SK-N-SH (cell line): ENCODE measurements around the gene FZD7. TPM values are rescaled to one million over a fixed set of nuclear protein-coding genes. Genes with fewer than 3 reads are reported as not detected.

Source experiments
- CTCF ChIA-PET: fragments of 300-600, 350-600 bp; formaldehyde crosslinking; extraction: SDS; loops from one replicate; lab custom pipeline; 2021; lab: Yijun Ruan, JAX
- POLR2A ChIA-PET: fragments of 350-600 bp; sonication (Branson Sonifier 250); formaldehyde crosslinking; extraction: SDS; loops from one replicate; lab custom pipeline; 2020; ENCODE audit warnings: antibody characterized with exemption, inconsistent platforms; lab: Yijun Ruan, JAX
- DNase-seq: peaks from one replicate; pipeline ENCODE4 v3.0.0; 2012
- H2AFZ ChIP-seq: fragments of 200-600 bp; sonication (generic); 2 replicates; pipeline ENCODE4 v1.8.1; 2016; ENCODE audit warnings: antibody characterized with exemption, mild to moderate bottlenecking, low read depth
- H3F3A ChIP-seq: fragments of 200-600 bp; sonication (generic); replicated peaks from 2 replicates; pipeline ENCODE3; 2016; ENCODE audit warnings: antibody characterized with exemption, mild to moderate bottlenecking; ENCODE audit not compliant: insufficient read depth
- H3K27ac ChIP-seq, 2 experiments: fragments of 200-500 bp in 1 of 2; fragments of 200-600 bp in 1 of 2; sonication (Bioruptor generic) in 1 of 2; sonication (generic), shearing (Covaris generic) in 1 of 2; 2 replicates each; pipeline versions ENCODE4 v1.5.1 to v1.6.1; 2014 to 2016; ENCODE audit warnings: low read depth in 2 of 2, inconsistent platforms in 1 of 2, low read length in 1 of 2, mild to moderate bottlenecking in 1 of 2, mixed read lengths in 1 of 2
- H3K27me3 ChIP-seq: fragments of 200-600 bp; sonication (generic), shearing (Covaris generic); 2 replicates; pipeline ENCODE4 v1.6.1; 2016; ENCODE audit warnings: mixed run types; ENCODE audit not compliant: insufficient read depth
- H3K36me3 ChIP-seq, 2 experiments: fragments of 200-500 bp in 1 of 2; fragments of 200-600 bp in 1 of 2; sonication (Bioruptor generic) in 1 of 2; sonication (generic) in 1 of 2; replicated peaks in 1 of 2; 2 replicates each; pipeline versions ENCODE3 to v1.5.1; 2014 to 2016; ENCODE audit warnings: low read length in 1 of 2, mild to moderate bottlenecking in 1 of 2; ENCODE audit not compliant: insufficient read depth in 2 of 2, control insufficient read depth in 1 of 2
- H3K4me1 ChIP-seq, 2 experiments: fragments of 200-500 bp in 1 of 2; fragments of 200-600 bp in 1 of 2; sonication (Bioruptor generic) in 1 of 2; sonication (generic), shearing (Covaris generic) in 1 of 2; 2 replicates each; pipeline versions ENCODE4 v1.5.1 to v1.6.1; 2014 to 2016; ENCODE audit warnings: low read depth in 1 of 2, low read length in 1 of 2, mixed run types in 1 of 2; ENCODE audit not compliant: insufficient read depth in 2 of 2, control insufficient read depth in 1 of 2
- H3K4me2 ChIP-seq: fragments of 200-600 bp; sonication (generic), shearing (Covaris generic); 2 replicates; pipeline ENCODE4 v1.6.1; 2017; ENCODE audit warnings: mixed run types
- H3K4me3 ChIP-seq, 2 experiments: fragments of 200-500 bp in 1 of 2; fragments of 200-600 bp in 1 of 2; sonication (Bioruptor generic) in 1 of 2; sonication (generic), shearing (Covaris generic) in 1 of 2; 2 replicates each; pipeline versions ENCODE4 v1.5.1 to v1.8.1; 2014 to 2016; ENCODE audit warnings: low read depth in 2 of 2, inconsistent platforms in 1 of 2, low read length in 1 of 2, mild to moderate bottlenecking in 1 of 2, mixed read lengths in 1 of 2, moderate library complexity in 1 of 2
- H3K79me2 ChIP-seq: fragments of 200-600 bp; sonication (generic); 2 replicates; pipeline ENCODE4 v1.8.1; 2017; ENCODE audit warnings: mild to moderate bottlenecking; ENCODE audit not compliant: insufficient read depth
- H3K9ac ChIP-seq: fragments of 200-600 bp; sonication (generic); 2 replicates; pipeline ENCODE4 v1.6.1; 2017; ENCODE audit warnings: mixed run types
- H3K9me2 ChIP-seq: fragments of 200-600 bp; sonication (generic); 2 replicates; pipeline ENCODE4 v1.6.1; 2017; ENCODE audit warnings: mixed run types
- H3K9me3 ChIP-seq: fragments of 200-600 bp; sonication (generic); 2 replicates; pipeline ENCODE4 v1.6.1; 2017; ENCODE audit warnings: mixed run types, mild to moderate bottlenecking, moderate library complexity
- H4K20me1 ChIP-seq: fragments of 200-600 bp; sonication (generic); 2 replicates; pipeline ENCODE4 v1.6.1; 2017; ENCODE audit warnings: mild to moderate bottlenecking, mixed run types; ENCODE audit not compliant: insufficient read depth
- CHD2 ChIP-seq: fragments of 150-350 bp; IDR thresholded peaks from 2 replicates; pipeline ENCODE4 v1.6.1; 2018; ENCODE audit warnings: low read length; ENCODE audit not compliant: partially characterized antibody
- CTCF ChIP-seq: fragments of 200-600 bp; sonication (generic); IDR thresholded peaks from 2 replicates; pipeline ENCODE4 v1.6.1; 2017; ENCODE audit warnings: antibody characterized with exemption, mild to moderate bottlenecking, moderate library complexity
- ELF1 ChIP-seq: IDR thresholded peaks from 2 replicates; pipeline ENCODE4 v1.4.0; 2012
- EP300 ChIP-seq, 2 experiments: IDR thresholded peaks; 2 replicates each; pipeline versions ENCODE4 v1.4.0 to v1.6.1; 2012; ENCODE audit warnings: borderline replicate concordance in 1 of 2, low read depth in 1 of 2, low read length in 1 of 2
- EZH2phosphoT487 ChIP-seq: fragments of 200-600 bp; sonication (generic); IDR thresholded peaks from 2 replicates; pipeline ENCODE4 v1.6.1; 2017; ENCODE audit warnings: low read depth, mixed run types, mild to moderate bottlenecking, antibody characterized with exemption, moderate library complexity, borderline replicate concordance
- FOSL2 ChIP-seq: IDR thresholded peaks from 2 replicates; pipeline ENCODE4 v1.4.0; 2012; ENCODE audit warnings: low read depth, mild to moderate bottlenecking, moderate library complexity, borderline replicate concordance
- FOXJ3 ChIP-seq: sonication (generic); formaldehyde crosslinking; IDR thresholded peaks from 2 replicates; pipeline ENCODE4 v1.5.1; 2020; ENCODE audit warnings: mild to moderate bottlenecking, missing genetic modification reagents
- GABPA ChIP-seq: IDR thresholded peaks from 2 replicates; pipeline ENCODE4 v1.4.0; 2012; ENCODE audit warnings: low read depth, mild to moderate bottlenecking
- GATA2 ChIP-seq: sonication (generic); formaldehyde crosslinking; IDR thresholded peaks from 2 replicates; pipeline ENCODE4 v1.5.0; 2020; ENCODE audit warnings: mild to moderate bottlenecking, missing genetic modification reagents
- JUND ChIP-seq: IDR thresholded peaks from 2 replicates; pipeline ENCODE4 v1.4.0; 2012
- MXI1 ChIP-seq: IDR thresholded peaks from 2 replicates; pipeline ENCODE4 v1.6.1; 2012; ENCODE audit warnings: mild to moderate bottlenecking, low read depth, low read length, improper control_type of control experiment
- NRF1 ChIP-seq: IDR thresholded peaks from 2 replicates; pipeline ENCODE4 v1.6.1; 2012; ENCODE audit warnings: low read depth, mild to moderate bottlenecking, low read length
- PBX3 ChIP-seq: IDR thresholded peaks from 2 replicates; pipeline ENCODE4; 2012
- RAD21 ChIP-seq: IDR thresholded peaks from 2 replicates; pipeline ENCODE4 v1.6.1; 2012; ENCODE audit warnings: mild to moderate bottlenecking, low read length
- RCOR1 ChIP-seq: fragments of 150-350 bp; IDR thresholded peaks from 2 replicates; pipeline ENCODE4 v1.6.1; 2017; ENCODE audit warnings: antibody characterized with exemption, low read length
- REST ChIP-seq: IDR thresholded peaks from 2 replicates; pipeline ENCODE4 v1.6.1; 2012; ENCODE audit warnings: mild to moderate bottlenecking, low read depth, low read length, moderate library complexity
- RFX5 ChIP-seq: IDR thresholded peaks from 2 replicates; pipeline ENCODE4 v1.6.1; 2012; ENCODE audit warnings: mild to moderate bottlenecking, improper control_type of control experiment, low read length
- RXRA ChIP-seq: IDR thresholded peaks from 2 replicates; pipeline ENCODE4 v1.4.0; 2012; ENCODE audit warnings: low read depth, mild to moderate bottlenecking, borderline replicate concordance
- SMC3 ChIP-seq: IDR thresholded peaks from 2 replicates; pipeline ENCODE4 v1.6.1; 2012; ENCODE audit warnings: low read depth, low read length, improper control_type of control experiment
- TAF1 ChIP-seq: IDR thresholded peaks from 2 replicates; pipeline ENCODE4 v1.6.1; 2012; ENCODE audit warnings: low read depth, mild to moderate bottlenecking, low read length, moderate library complexity, borderline replicate concordance
- TCF12 ChIP-seq: IDR thresholded peaks from 2 replicates; pipeline ENCODE4 v1.4.0; 2012
- TEAD4 ChIP-seq: IDR thresholded peaks from 2 replicates; pipeline ENCODE4 v1.4.0; 2012; ENCODE audit warnings: mild to moderate bottlenecking, borderline replicate concordance; ENCODE audit not compliant: insufficient read depth
- YY1 ChIP-seq: IDR thresholded peaks from 2 replicates; pipeline ENCODE4 v1.4.0; 2012; ENCODE audit warnings: low read depth, mild to moderate bottlenecking
- WGBS: methylation state at CpG from one replicate; pipeline ENCODE4 v1.1.6; 2017; ENCODE audit warnings: low lambda C conversion rate; 5-methylcytosine and 5-hydroxymethylcytosine counted together
- polyA plus RNA-seq, 3 experiments: library from polyadenylated mRNA; depleted of rRNA; stranded (reverse); fragments of >200 nt; gene quantifications; 2 replicates each; pipeline ENCODE4 v1.2.3, GENCODE V29; 2012

The FZD7 gene
- polyA plus RNA-seq, 1 of the 3 experiments (the other 2 are of a cell fraction), result 19.7 TPM

GRCh38 chr2:202064881-202065230, 31.2 kb downstream of the FZD7 start (continued):
- TF ChIP-seq PBX3 (no peak), EP300 (IDR thresholded peaks at IDR 0.05; ENCODE audit: borderline replicate concordance in 1 of 2, low read depth in 1 of 2, low read length in 1 of 2) (no peak), SMC3 (no peak), CHD2 (no peak), GABPA (no peak), FOXJ3 (CRISPR knock-in tag) (no peak), JUND (no peak), RXRA (no peak), TEAD4 (no peak)

GRCh38 chr2:202065876-202066275, 32.2 kb downstream of the FZD7 start:
- no peak overlapping the region for H3K27ac ChIP-seq
- no peak for DNase-seq
- no peaks in the 10 kb centered on the region for H4K20me1 ChIP-seq
- CTCF ChIA-PET, result interaction anchor here (1.2 to 3.8 kb wide), 3 partner anchors 24 to 205 kb away, joined by 3 to 21 read pairs (median 3); no protein-coding TSS in a partner anchor
- POLR2A ChIA-PET, result no interaction called here
- H3K79me2 ChIP-seq, result no peaks in the 10 kb centered on the region
- peaks cover 29% of the 10 kb centered on the region for H3F3A ChIP-seq
- no peak overlapping the region for H2AFZ ChIP-seq
- peaks cover 16 to 18% of the 10 kb centered on the region in 2 experiments; a peak in 2 of 4 replicates for H3K4me1 ChIP-seq
- 97% methylated on average over 3 of the region's 3 CpGs for WGBS
- H3K9me3 ChIP-seq, result no peaks in the 10 kb centered on the region
- no peaks in the 10 kb centered on the region for H3K27me3 ChIP-seq
- no peak overlapping the region for H3K4me3 ChIP-seq
- H3K4me2 ChIP-seq, result no peak overlapping the region
- TF ChIP-seq CTCF (no peak), GATA2 (CRISPR knock-in tag) (no peak), TEAD4 (no peak), FOSL2 (no peak), RFX5 (no peak), TAF1 (no peak), ELF1 (no peak), REST (no peak), FOXJ3 (CRISPR knock-in tag) (no peak), YY1 (no peak), EZH2phosphoT487 (no peak), NRF1 (no peak), PBX3 (no peak), JUND (no peak), MXI1 (no peak), RAD21 (no peak), TCF12 (no peak), RCOR1 (no peak), GABPA (no peak)
- H3K9me2 ChIP-seq, result no peaks in the 10 kb centered on the region
- no peaks in the 10 kb centered on the region for H3K36me3 ChIP-seq
- H3K9ac ChIP-seq, result no peak overlapping the region
